SIG-M5 (cell line): ENCODE measurements around the gene SETBP1.

ENCODE experiments used
- DNase-seq: peaks from one replicate; lab custom pipeline; 2025; lab: John Stamatoyannopoulos, UW

The SETBP1 gene

GRCh38 chr18:44841752-44842587 is 161.3 kb downstream of the SETBP1 start:
- DNase-seq, result no peak

- DNase-seq, result no peak
These were observed 162.1 kb downstream of the SETBP1 start for GRCh38 chr18:44842588-44843412.

GRCh38 chr18:44844486-44844885 is 163.8 kb downstream of the SETBP1 start:
- DNase-seq, result no peak

DNA sequence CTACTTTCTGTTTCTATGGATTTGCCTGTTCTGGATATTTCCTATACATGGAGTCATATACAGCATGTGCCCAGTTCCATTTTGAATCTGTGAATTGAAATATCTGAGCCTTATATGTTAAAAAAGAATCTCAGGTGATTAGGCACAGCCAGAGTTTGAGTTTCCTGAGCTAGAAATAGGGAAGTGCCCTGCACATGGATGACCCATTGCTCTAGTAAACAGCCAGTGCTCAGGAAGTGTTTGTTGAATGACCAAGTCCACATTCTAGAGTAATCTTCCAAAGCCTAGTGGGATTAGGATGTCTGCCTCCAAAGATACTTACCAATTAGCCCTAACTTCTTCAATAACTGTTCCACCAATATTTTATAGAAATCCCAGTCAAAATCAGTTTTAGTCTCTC is 165.8 kb downstream of the SETBP1 start:
- no peak for DNase-seq

DNA sequence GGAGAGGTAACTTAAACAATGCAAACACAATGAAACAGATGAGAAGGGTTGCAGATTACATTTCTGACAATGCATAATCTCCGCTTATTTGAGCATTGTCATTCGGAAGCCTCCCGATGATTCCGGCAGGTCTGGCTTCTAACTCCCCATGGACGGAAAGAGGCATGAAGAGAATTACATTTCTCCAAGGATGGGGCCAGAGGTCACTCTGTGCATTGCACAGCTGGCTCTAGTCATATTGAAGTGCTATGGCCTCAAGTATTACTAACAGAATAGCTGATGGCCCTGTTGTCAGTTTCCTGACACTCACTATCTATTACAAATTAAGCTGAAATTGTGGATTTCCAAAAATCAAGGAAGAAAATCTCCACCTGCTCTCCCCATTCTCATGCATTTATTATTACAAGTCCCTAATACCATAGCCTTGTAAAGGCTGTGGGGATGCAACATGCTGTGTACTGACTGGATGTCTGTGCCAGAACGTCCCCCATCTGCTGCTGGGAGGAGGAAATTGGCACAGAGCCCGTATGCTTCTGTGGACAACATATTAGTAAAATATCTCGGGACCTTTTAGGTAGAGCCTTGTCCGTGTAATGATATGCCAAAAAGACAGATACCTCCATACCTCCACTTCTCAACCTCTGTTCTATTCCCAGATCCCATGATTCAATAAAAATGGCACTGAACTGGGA is 168.1 kb downstream of the SETBP1 start:
- no peak for DNase-seq

- no peak for DNase-seq
These were observed 168.7 kb downstream of the SETBP1 start for GRCh38 chr18:44849361-44849760.

- DNase-seq, result no peak
These were observed 169.3 kb downstream of the SETBP1 start for GRCh38 chr18:44850001-44850400.

DNA sequence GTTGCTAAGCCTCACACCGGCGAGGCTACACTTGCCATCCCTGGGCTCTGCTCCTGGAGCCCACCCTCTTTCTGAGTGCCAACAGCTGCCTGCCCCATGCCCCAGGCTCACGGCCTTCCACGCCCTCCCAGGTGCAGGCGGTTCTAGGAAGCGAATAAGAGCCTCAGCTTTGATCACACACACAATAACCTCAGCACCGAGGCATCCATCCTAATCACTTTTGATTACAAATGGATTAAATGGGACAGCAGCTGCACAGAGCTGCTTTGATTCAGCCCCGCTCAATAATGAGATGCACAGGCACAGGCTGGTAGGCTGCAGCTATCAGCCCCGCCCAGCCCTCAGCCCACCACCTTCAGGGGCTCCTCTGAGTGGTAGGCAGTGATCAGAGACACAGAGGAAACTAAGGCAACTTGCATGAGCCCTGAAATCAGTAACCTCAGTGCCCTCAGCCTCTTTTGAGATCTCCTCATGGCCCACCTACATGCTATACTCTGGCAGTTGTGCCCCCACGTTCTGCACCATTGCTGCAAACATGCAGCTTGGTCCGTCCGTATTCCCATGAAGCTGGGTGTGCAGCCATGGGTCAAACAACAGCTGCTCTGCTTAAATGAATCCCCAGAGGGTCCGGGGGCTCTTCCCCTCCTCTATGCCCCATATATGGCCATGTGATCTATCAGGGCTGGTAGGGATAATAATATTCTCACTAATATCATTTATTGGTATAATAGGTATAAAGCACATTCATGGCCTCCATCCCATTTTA is 171.4 kb downstream of the SETBP1 start:
- no peak for DNase-seq

DNA sequence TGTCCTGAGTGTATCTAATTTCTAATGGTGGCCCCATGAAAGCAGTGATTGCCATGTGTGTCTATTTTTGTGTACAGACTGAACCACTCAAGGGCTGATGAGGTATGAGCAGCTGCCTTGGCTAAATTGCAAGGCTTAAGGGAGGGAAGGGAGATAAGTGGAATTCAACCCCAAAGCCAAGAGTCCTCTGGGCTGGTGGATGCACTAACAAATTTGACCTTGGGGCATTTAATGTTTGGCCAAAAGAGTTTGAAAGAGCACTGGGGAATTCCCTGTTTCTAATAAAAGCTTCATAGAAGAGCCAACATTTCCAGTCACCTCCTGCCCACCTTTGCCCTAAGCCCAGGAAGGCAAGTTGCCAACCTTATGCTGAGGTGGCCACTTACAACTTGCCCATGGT is 172.1 kb downstream of the SETBP1 start:
- DNase-seq, result no peak

DNA sequence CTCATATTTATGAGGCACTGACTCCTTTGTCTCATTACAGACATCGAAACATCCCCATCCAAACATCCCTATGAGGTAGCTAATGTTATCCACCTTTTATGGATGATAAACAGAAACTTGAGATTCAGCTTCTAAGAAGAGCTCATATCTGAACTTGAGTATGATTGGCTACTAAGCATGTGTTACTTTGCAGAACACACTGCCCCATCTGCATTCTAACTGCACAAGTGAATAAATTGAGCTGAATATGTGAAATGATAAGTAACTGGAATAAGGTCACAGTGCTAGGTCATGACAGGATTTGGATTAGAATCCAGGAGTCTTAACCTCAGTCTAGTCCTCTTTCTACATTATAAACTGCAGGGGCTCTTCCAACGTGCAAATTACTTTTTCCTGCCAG is 172.7 kb downstream of the SETBP1 start:
- DNase-seq, result no peak

DNA sequence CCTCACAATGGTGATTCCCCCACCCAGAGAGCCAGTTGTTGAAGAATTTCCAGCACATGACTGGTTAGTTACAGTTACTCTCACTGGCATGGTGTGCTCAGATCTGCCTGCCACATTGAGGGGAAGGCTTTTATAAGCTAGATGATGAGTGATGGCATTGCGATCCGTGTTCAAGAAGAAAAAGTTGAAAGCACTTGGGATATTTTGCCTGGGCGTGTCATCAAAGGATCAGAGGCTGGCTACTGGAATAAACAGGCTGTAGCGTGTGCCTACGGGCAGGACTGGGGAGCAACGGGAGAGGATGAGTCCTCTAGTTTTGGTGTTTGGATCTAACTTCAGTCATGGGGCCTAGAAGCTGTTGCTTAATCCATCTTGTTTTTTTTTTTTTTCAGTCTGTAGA is 175.0 kb downstream of the SETBP1 start:
- DNase-seq, result no peak

GRCh38 chr18:44856157-44856556 is 175.5 kb downstream of the SETBP1 start:
- DNase-seq, result no peak

DNA sequence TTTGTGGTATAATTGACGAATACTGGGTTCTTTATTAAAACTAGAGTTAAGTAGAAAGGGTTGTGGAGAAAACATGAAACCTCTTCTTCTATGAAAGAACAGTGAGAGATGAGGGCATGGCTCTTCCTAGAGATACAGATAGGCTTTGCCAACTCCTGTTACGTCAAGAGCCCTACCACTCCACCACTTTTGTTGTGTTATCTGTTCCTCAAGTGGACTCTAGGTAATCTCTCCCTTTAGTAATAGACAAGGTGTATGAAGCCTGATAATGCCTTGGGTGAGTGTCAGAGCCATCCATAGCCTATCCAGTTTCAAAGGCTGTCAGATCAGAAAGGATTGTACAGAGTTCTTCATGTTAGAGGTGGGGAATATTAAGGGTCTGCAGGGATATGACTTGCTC is 176.4 kb downstream of the SETBP1 start:
- no peak for DNase-seq

- DNase-seq, result no peak
These were observed 177.2 kb downstream of the SETBP1 start for GRCh38 chr18:44857744-44858491.

DNA sequence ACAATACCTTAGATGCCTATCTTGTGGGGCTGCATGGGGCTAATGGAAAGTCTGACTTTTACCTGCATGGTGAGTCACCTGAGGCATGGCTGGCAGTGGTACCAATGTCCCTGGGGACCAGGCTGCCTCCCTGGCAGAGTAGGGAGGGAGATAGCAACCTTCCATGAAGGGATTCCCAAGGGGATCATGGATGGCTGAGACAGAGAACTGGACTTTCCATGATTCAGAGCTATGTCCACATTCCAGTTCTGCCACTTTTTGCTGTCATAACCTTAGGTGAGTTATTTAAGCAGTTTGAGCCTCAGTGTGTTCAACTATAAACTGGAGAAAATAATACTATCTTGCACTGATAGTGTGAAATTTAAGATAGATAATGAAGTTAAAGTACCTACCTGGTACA is 178.6 kb downstream of the SETBP1 start:
- no peak for DNase-seq

- DNase-seq, result no peak
These were observed 179.2 kb downstream of the SETBP1 start for GRCh38 chr18:44859751-44860439.

DNA sequence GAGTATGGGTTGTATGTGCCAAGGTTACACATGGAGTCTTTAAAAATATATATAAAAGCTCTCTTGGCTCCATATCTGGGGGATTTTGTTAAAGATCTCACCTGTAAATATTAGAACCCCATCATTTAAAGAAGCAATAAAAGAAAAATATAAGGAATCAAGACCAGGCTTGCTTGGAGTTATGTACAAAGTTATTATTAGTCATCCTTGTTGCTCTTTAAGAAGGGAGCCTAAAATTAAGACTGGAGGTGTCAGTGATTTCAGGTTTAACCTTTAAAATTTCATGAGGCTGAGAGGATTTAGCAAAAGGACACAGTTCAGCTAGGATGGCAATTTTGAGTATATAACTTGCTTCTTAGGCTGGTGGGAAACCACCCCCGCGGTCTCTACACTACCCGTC is 181.4 kb downstream of the SETBP1 start:
- no peak for DNase-seq

GRCh38 chr18:44866103-44866502 is 185.4 kb downstream of the SETBP1 start:
- no peak for DNase-seq

GRCh38 chr18:44869533-44869932 is 188.8 kb downstream of the SETBP1 start:
- no peak for DNase-seq

DNA sequence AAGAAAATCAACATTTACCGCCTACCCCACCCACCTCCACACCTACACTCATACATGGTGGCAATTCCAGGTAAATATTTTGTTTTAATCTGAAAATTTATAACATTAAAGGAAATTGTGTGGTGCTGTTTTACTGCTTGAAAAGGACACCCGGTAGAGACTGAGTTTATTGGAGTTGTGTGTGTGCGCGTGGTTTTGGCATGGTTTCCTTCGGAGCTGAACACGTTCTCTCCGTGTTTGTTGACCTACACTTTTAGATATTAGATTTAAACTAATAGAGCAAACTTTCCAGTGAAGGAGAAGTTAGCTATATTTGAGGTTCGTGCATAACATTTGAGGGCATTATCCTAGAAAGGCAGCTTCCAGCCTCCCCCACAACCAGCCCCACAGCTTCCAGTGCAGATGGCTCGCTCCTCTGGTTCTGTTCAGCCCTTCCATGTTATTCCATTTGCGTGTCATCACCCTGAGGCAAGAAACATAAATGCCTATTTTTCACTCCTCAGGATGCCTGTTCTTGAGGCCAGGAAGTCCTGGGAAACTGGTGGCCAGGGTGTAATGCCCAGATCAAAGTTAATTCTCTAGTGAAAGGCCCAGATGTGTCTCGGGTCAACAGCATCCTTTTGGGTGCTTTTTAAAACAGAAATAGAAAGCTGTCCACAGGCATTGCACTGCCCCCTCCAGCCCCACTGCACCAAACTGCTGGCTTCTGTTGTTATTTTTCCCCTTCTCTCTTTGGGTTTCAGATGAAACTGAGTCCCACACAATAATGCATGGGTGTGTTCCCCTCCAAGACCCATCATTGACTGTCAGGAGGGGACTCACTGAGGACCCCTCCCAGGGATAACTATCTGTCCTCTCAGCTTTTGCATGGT is 190.2 kb downstream of the SETBP1 start:
- no peak for DNase-seq
